ENCODE results near the gene DENND6B. TPM values are rescaled to one million over a fixed set of nuclear protein-coding genes. Genes with fewer than 3 reads are reported as not detected.

The DENND6B gene
- total RNA-seq, 2 donors from 2014 or later, result 2.2 TPM

DNA sequence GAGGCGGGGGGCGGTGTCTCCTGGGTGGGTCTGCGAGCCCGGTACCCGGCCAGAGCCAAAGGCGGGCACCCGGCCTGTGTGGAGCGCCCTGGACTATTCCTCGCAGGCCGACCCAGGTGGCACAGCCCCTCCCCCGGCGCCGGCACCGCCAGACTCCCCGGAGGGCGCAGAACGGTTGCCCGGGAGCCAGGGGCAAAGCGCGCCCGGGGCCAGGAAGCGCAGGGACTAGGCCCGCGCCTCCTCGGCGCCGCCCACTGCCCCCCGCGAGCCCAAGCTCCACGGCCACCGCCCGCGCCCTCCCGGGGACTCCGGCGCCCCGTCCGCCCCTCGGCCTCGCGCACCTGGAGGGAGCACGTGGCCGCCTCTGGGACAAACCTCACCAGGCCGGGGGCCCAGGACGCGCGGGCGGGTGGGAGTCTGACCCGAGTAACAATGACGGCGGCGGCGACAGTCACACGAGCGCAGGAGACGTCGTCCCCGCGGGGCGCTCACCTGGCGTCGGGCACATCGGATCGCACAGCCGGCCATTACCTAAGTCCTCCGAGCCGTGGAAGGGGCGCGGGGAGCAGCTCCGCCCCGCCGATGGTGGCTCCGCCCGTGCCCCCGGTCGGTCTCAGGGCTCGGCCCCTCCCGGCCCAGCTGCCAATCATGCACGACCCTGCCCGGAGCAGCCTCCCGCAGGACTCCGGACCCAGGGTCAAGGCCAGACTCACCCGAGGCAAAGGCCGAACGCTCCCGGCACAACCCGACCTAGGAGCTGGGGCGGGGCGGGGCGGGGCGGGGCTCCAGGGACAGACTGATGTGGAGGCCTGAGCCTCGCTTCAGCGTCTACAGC, 26.8 kb downstream of the DENND6B start:
- Mint-ChIP-seq H3K9me3 (no peaks in the 10 kb centered on the region), H3K36me3 (no peaks in the 10 kb centered on the region), H3K4me3 (no peak overlapping the region), H3K27ac (no peak overlapping the region), H3K27me3 (peaks cover 0 to 10% of the 10 kb centered on the region in 2 donors), H3K4me1 (ENCODE audit: low read depth in 2 of 2) (no peaks in the 10 kb centered on the region)
- DNase-seq (ENCODE audit: low spot score), result no peak
- no peak for ATAC-seq

DNA sequence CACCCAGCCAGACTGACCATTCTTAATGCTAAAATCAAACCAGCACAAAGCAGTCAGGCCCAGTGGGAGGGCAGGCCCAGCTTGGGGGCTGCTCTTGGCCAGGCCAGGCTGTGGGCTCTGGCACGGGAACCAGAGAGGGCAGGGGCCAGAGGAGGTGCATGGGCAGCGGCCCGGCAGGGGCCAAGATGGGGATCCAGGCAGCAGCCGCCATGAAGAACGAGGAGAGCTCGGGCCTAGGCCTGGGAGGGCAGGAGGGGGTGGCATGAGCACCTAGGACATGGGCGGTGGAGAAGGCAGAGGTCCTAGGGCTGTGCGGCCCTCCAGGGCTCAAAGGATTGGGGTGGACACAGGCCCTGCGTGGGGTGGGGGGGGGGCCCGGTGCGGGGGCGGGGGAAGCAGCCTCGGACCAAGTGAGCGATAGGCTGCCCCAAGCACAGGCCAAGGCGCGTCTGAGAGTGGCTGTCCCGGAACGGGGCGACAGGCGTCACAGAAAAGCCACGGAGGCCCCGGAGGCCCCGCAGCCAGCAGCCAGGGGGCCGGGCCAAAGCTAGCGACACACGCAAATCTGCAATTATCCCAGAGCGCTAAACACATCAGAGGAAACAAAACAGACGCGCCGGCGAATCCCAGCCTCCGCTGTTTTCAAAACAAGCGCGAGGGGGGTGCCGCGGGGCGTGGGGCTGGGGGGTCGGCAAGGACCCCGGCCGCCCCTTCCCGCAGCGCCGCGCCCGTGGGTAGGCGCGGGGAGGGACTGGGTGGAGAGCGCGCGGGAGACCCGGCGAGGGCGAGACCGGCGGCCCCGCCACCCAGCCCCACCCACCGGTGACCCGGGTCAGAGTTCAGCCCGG, 27.7 kb downstream of the DENND6B start:
- peaks cover 0 to 7% of the 10 kb centered on the region in 2 donors for H3K27me3 Mint-ChIP-seq
- ATAC-seq (no peak), DNase-seq (ENCODE audit: low spot score) (no peak)
- H3K27ac Mint-ChIP-seq, result no peak overlapping the region
- no peaks in the 10 kb centered on the region for H3K4me1 Mint-ChIP-seq (ENCODE audit: low read depth in 2 of 2)
- H3K36me3 Mint-ChIP-seq, result no peaks in the 10 kb centered on the region
- H3K9me3 Mint-ChIP-seq, result no peaks in the 10 kb centered on the region
- no peak overlapping the region for H3K4me3 Mint-ChIP-seq

DNA sequence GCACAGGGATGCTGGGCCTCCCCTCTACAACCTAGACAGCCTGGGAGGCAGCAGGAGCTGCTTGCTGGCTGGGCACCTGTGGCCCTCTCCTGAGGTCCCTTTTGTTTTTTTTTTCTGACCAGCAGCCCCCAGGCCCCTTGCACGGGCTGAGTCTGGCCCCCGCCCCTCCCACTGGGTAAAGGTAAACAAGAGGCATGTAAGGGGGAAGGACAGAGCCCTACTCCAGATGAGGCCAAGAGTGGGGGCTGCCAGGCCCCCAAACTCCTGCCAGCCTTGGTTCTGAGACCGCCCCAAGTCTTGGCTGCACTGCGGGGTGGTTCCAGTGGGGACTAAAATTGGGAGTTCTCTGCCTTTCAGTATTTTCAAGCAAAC, 28.6 kb downstream of the DENND6B start:
- ATAC-seq (no peak), DNase-seq (ENCODE audit: low spot score) (no peak)
- Mint-ChIP-seq H3K4me1 (ENCODE audit: low read depth in 2 of 2) (no peaks in the 10 kb centered on the region), H3K27me3 (peaks cover 0 to 7% of the 10 kb centered on the region in 2 donors), H3K4me3 (no peak overlapping the region), H3K9me3 (no peaks in the 10 kb centered on the region), H3K27ac (no peak overlapping the region), H3K36me3 (no peaks in the 10 kb centered on the region)

DNA sequence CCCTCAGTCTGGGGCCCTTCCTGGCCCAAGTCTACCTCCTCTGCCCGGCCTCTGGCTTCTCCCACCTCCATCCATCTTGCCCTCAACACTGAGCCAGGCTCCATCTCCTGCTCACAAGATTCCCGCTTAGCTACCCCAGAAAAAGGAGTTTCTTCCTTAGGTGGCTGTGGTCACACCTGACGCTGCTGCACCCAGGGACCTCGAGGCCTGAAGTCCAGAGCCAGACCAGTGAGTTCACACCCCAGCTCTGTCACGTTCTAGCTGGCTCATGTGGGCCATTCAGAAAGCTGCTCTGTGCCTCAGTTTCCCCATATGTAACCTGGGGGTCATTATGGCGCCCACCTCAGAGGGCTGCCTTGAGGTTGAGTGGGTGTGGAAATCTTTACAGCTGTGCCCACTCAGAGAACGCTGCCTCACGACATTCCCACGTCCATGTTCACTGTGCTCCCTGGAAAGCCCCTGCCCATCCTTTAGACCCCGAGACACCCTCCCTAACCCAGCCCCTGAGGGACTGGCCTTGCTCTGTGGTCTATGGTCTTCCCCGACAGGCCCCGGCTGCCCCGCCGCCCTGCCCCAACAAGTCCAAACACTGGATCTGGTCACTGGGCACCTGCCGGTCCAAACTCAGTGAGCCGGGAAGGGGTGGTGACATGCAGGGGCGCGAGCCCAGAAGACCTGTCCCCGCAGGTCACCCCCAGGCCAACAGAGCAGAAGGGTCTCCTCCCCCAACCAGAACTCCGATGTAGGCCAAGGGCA, 29.1 kb downstream of the DENND6B start:
- no peak overlapping the region for H3K4me3 Mint-ChIP-seq
- ATAC-seq (no peak), DNase-seq (ENCODE audit: low spot score) (no peak)
- no peaks in the 10 kb centered on the region for H3K9me3 Mint-ChIP-seq
- H3K36me3 Mint-ChIP-seq, result no peaks in the 10 kb centered on the region
- peaks cover 0 to under 1% of the 10 kb centered on the region in 2 donors for H3K4me1 Mint-ChIP-seq (ENCODE audit: low read depth in 2 of 2)
- peaks cover 0 to 10% of the 10 kb centered on the region in 2 donors for H3K27me3 Mint-ChIP-seq
- H3K27ac Mint-ChIP-seq, result no peak overlapping the region

DNA sequence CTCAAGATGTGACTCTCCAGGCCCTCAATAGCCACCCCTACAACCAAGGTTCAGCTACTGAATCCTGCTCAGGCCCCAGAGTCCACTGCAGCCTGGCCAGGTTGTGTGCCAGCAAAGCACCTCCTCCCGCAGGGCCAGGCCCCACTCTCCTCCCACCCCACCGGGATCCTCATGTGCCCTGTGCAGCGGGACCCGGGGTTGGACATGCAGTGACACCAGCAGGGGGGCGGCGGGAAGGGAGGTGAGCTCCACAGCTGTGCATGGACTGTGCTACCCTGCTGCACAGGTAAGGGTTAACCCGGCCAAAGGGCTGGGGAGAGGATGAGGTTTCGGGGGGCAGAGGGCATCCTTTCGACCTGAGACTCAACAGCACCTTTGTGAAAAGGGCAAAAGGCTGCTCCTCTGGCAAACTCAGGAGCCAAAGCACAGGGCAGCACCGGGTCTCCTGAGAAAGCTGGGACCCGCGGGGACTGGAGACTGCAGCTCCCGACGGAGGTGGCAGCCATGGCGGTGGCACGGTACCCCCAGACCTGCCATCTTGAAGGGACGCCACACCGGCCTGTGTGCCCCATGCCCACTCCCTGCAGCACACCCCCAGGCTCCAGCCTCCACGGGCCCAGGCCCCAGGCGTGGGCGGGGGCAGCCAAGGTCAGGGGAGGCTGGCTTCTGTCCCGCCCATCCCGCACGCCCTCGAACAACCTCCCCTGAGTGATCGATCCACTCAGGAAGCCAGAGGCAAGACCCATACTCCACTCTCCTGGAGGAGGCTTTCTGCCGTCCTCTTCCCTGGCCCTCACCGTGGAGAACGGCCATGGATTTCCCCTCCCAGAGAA, 29.9 kb downstream of the DENND6B start:
- no peak overlapping the region for H3K27ac Mint-ChIP-seq
- no peaks in the 10 kb centered on the region for H3K36me3 Mint-ChIP-seq
- no peaks in the 10 kb centered on the region for H3K9me3 Mint-ChIP-seq
- peaks cover 0 to 14% of the 10 kb centered on the region in 2 donors for H3K27me3 Mint-ChIP-seq
- ATAC-seq (no peak), DNase-seq (ENCODE audit: low spot score) (no peak)
- H3K4me3 Mint-ChIP-seq, result no peak overlapping the region
- peaks cover 0 to 3% of the 10 kb centered on the region in 2 donors for H3K4me1 Mint-ChIP-seq (ENCODE audit: low read depth in 2 of 2)

DNA sequence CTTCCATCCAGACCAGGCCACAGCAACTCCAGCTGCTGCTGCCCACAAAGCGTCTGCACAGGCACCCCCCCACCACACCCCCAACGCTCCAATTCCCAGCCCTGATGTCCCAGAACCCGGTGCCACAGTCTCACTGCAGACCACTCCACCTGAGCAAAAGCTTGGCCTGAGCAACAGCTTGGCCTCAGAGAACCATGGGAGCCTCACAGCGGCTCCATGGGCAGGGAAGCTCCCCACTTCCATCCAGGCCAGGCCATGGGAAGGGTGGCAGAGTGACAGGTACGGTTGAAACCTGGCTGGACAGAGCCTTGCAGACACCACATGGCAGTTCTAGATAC, 32.5 kb downstream of the DENND6B start:
- ATAC-seq (no peak), DNase-seq (ENCODE audit: low spot score) (no peak)
- Mint-ChIP-seq H3K36me3 (no peaks in the 10 kb centered on the region), H3K9me3 (no peaks in the 10 kb centered on the region), H3K27ac (no peak overlapping the region), H3K4me1 (ENCODE audit: low read depth in 2 of 2) (peaks cover 0 to 3% of the 10 kb centered on the region in 2 donors), H3K4me3 (no peak overlapping the region), H3K27me3 (peaks cover 0 to 15% of the 10 kb centered on the region in 2 donors)

DNA sequence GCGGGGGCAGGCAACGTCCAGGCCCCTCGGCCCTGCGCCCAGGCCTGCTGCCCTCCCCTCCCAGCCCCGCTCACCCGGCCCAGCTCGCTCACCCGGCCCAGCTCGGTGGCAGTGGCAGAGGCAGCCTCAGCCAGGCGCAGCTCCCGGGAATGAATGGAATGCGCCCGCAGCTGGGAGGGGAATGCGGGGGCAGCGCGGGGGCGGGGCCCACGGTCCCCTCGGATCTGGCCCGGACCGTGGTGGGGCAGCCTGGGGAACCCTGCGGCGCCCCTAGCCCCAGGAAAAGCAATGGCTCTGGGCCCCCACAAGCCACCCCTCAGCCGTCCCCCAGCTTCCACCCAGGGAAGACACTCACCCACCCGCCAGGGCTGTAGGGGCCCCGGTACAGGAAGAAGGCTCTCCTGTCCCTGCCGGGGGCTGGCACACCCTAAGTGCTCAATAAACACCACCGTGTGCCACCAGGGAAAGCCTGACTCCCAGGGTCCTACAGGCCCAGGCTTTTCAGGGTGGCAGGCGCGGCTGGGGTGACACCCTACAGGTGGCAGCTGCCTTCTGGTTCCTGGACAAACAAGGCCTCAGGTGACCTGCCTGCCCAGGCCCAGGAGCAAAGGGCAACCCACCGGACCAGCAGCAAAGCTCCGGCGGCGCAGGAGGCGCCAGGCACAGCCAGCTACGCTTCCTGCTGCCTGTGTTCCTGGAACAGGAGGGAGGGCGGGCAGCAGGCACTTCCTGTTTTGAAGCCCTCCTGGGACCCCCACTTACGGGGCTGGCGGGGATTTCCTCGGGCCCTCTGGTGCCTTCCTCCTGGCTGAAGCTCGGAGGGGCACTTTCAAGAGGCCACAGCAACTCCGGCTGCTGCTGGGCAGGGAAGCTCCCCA, 33.1 kb downstream of the DENND6B start:
- Mint-ChIP-seq H3K4me3 (no peak overlapping the region), H3K27me3 (peaks cover 0 to 15% of the 10 kb centered on the region in 2 donors), H3K4me1 (ENCODE audit: low read depth in 2 of 2) (peaks cover 0 to 3% of the 10 kb centered on the region in 2 donors), H3K9me3 (no peaks in the 10 kb centered on the region), H3K36me3 (no peaks in the 10 kb centered on the region), H3K27ac (no peak overlapping the region)
- no peak for DNase-seq (ENCODE audit: low spot score)
- ATAC-seq, result no peak

DNA sequence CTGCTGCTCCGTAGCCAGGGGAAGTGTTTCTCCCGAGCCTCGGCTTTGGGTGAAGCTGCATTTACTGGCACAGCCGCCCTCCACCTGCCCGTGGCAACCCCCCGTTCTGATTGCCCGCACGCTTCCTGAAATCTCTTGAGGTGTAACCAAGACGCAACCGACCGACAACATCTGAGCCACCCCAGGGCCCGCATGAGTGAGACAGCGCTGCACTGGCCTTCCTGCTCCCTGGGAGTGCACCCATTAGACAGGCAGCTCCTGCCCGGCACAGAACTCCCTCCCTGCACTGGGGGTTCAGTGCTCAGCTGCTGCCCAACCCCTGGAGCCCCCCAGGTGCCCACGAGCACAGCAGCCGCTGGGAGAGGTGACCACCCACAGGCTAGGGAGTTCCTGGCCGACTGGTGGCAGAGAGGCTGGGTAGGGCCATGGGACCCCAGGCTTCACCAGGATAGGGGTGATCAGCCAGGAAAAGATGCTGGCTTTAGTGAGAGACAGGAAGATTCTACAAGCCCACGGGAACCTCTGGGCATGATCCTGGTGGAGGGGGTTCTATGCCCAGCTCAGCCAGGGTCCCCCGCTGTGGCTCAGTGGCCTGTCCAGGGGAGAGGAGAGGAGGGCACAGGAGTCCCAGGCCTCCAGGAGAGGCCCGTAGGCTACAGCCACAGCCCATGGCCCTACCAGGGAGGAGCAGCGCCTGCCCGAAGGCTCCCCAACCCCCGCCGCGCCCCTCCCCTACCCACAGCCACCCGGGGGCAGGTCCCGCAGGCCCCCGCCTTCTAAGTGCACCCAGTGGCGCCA, 34.0 kb downstream of the DENND6B start:
- Mint-ChIP-seq H3K9me3 (no peaks in the 10 kb centered on the region), H3K4me1 (ENCODE audit: low read depth in 2 of 2) (peaks cover 0 to 3% of the 10 kb centered on the region in 2 donors), H3K36me3 (no peaks in the 10 kb centered on the region), H3K27ac (no peak overlapping the region), H3K4me3 (no peak overlapping the region), H3K27me3 (peaks cover 0 to 15% of the 10 kb centered on the region in 2 donors)
- ATAC-seq (no peak), DNase-seq (ENCODE audit: low spot score) (no peak)

DNA sequence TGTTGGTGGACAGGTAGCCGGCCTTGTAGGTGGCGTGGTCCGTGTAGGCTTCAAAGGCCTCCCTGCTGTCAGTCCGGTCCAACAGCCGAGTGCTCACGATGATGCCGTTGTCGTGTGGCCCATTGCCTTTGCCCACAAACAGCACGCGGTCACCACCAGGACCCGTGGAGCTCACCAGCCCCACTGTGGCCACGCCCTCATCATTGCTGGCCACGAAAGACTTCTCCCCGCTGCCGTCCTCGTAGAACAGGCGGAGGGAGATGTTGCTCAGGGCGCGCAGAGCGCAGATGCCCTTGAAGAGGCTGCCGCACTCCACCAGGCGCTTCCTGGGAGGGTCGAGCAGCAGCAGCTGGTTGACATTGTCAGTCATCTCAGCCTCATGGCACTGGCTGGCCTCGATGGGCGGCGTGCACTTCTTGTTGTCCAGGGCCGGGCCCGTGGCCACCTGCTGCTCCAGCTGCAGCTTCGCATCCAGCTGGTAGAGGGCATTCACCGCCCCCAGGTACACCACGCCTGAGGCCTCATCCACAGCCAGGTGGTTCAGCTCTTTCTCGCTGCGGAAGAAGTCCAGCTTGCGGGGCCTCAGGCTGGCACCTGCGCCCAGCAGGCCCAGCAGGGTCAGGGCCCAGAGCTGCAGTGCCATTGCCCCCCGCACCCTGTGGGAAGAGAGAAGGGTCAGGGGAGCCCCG, 36.7 kb downstream of the DENND6B start:
- no peak for DNase-seq (ENCODE audit: low spot score)
- ATAC-seq, result no peak
- peaks cover 0 to 3% of the 10 kb centered on the region in 2 donors for H3K4me1 Mint-ChIP-seq (ENCODE audit: low read depth in 2 of 2)
- H3K9me3 Mint-ChIP-seq, result no peaks in the 10 kb centered on the region
- no peak overlapping the region for H3K4me3 Mint-ChIP-seq
- no peak overlapping the region for H3K27ac Mint-ChIP-seq
- H3K36me3 Mint-ChIP-seq, result no peaks in the 10 kb centered on the region
- H3K27me3 Mint-ChIP-seq, result peaks cover 0 to 12% of the 10 kb centered on the region in 2 donors

DNA sequence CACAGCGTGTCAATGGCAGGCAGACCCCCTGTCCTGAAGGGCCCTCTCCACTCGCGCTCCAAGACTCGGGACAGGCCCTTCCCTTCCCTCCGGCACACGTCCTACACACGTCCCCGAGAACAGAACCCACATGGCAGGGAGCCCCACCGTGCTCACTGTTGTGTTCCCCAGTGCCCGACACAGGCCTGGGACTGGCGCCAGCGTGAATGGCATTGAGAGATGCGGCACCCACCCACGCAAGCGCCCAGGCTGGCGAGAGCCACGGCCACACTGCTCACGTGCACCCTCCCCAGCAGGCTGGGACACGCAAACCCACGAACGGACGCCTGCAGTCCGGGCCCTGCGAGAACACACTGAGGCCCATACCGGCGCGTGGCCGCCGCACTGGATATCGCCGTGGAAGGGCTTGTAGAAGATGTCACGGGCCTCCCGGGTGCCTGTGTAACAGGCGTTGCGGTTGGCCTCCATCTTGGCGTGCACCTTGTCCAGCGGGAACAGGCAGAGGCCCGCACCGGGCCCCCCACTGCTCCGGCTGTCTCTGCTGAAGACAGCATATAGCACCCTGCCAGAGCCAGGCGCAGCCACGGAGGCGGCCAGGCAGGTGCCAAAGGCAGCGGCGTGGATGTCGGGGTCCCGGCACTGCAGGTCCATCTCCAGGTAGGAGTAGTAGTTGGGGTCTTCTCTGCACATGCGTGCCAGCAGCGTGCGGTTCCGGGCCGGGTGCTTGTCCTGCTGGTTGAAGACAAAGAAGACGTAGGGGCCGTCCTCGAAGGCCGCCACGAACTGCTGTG, 37.5 kb downstream of the DENND6B start:
- Mint-ChIP-seq H3K36me3 (no peaks in the 10 kb centered on the region), H3K4me3 (no peak overlapping the region), H3K27me3 (peaks cover 0 to 12% of the 10 kb centered on the region in 2 donors), H3K9me3 (no peaks in the 10 kb centered on the region), H3K27ac (no peak overlapping the region), H3K4me1 (ENCODE audit: low read depth in 2 of 2) (peaks cover 0 to 3% of the 10 kb centered on the region in 2 donors)
- DNase-seq (ENCODE audit: low spot score), result no peak
- no peak for ATAC-seq

DNA sequence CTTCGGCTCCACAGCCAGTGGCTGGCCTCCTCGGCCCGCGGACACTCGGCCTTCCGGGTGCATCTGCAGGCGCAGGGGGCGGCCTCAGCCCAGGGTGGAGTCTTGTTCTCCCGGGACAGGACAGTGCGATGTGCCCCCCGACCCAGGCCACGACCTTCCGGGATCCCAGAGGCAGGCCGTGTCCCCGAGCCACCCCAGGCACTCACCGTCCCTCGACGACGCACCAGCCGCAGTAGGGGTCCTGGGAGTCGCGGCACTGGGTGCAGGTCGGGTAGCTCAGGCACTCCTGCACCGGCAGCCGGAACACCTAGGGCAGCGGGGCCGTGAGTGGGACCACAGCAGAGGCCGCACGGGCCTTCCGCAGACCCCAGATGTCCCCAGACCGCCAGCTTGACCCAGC, 39.1 kb downstream of the DENND6B start:
- peaks cover 0 to 9% of the 10 kb centered on the region in 2 donors for H3K27me3 Mint-ChIP-seq
- no peak for DNase-seq (ENCODE audit: low spot score)
- H3K9me3 Mint-ChIP-seq, result no peaks in the 10 kb centered on the region
- no peak for ATAC-seq
- peaks cover 0 to 3% of the 10 kb centered on the region in 2 donors for H3K4me1 Mint-ChIP-seq (ENCODE audit: low read depth in 2 of 2)
- no peak overlapping the region for H3K4me3 Mint-ChIP-seq
- H3K27ac Mint-ChIP-seq, result no peak overlapping the region
- no peaks in the 10 kb centered on the region for H3K36me3 Mint-ChIP-seq

Data from natural killer cell treated with Interleukin-12 subunit alpha and Interleukin-12 subunit beta and Interleukin-15 and Interleukin-18, amount 100 ng/mL, for 72 hours (primary cell).